ENCODE data around the gene UST. TPM values are rescaled to one million over a fixed set of nuclear protein-coding genes. Genes with fewer than 3 reads are reported as not detected.
A peak's percentile ranks its signal among the peaks of the same experiment; 100 is the strongest.

The UST gene
- total and polyA plus RNA-seq, 2 donors (not counting 1 experiment from before 2014, with no cell fraction given) = 7.3 to 16.9 TPM

- no peak overlapping the region for H3K9ac ChIP-seq (ENCODE audit: low read length)
- 97% methylated on average over 3 of the region's 3 CpGs for WGBS (ENCODE audit: insufficient coverage)
- POLR2A ChIA-PET = no interaction called here
- no peak for DNase-seq
- H3K4me2 ChIP-seq (replicated peaks; ENCODE audit: low read depth, low read length, poor library complexity, severe bottlenecking) = no peak overlapping the region
- no peaks in the 10 kb centered on the region for H3K79me2 ChIP-seq (ENCODE audit: control insufficient read depth, insufficient read depth, low read length)
- no peaks in the 10 kb centered on the region for H3K36me3 ChIP-seq (replicated peaks in 1 of 2; ENCODE audit: control extremely low read depth in 1 of 2, control insufficient read depth in 1 of 2, extremely low read depth in 1 of 2, insufficient read depth in 2 of 2, low read length in 1 of 2)
- no peaks in the 10 kb centered on the region for H3K27me3 ChIP-seq (replicated peaks in 1 of 4; ENCODE audit: control extremely low read depth in 1 of 4, control insufficient read depth in 3 of 4, insufficient read depth in 4 of 4, low read length in 3 of 4)
- H3K27me3 Mint-ChIP-seq = no peaks in the 10 kb centered on the region
- no peak overlapping the region for H3K27ac Mint-ChIP-seq
- intact Hi-C loops (cut with micrococcal nuclease) = no loop called here
- no peak for ATAC-seq (ENCODE audit: low read depth)
- H3K4me3 Mint-ChIP-seq = no peak overlapping the region
- CTCF ChIA-PET = interaction anchor here (0.6 kb wide), 1 partner anchor 569 kb away, joined by 4 read pairs; no protein-coding TSS in a partner anchor
- H3K9me3 Mint-ChIP-seq (ENCODE audit: insufficient read depth) = no peaks in the 10 kb centered on the region
- no peak for TF ChIP-seq CTCF (IDR thresholded peaks at IDR 0.05)
- no peak for TF ChIP-seq EZH2 (IDR thresholded peaks at IDR 0.05; ENCODE audit: borderline replicate concordance, insufficient read depth, low read depth, low read length, poor library complexity, severe bottlenecking)
- peaks cover 27% of the 10 kb centered on the region in 2 donors for H3K4me1 ChIP-seq (ENCODE audit: control insufficient read depth in 2 of 2, insufficient read depth in 2 of 2, low read length in 2 of 2)
- no peak overlapping the region for H3K4me3 ChIP-seq (ENCODE audit: control extremely low read depth in 1 of 5, extremely low read depth in 1 of 5, insufficient read depth in 1 of 5, low read depth in 2 of 5, low read length in 4 of 5)
- H3K4me1 Mint-ChIP-seq = peaks cover 34% of the 10 kb centered on the region
- H2AFZ ChIP-seq (ENCODE audit: insufficient read depth, low read depth, low read length, poor library complexity, severe bottlenecking) = no peak overlapping the region
- H3K27ac ChIP-seq (ENCODE audit: low read length in 2 of 2) = no peak overlapping the region
- H3K9me3 ChIP-seq (ENCODE audit: control extremely low read depth in 1 of 3, control insufficient read depth in 2 of 3, insufficient read depth in 1 of 3, low read length in 2 of 3) = peaks cover 0 to 3% (median 0%) of the 10 kb centered on the region in 3 donors
- H4K20me1 ChIP-seq (ENCODE audit: control insufficient read depth, insufficient read depth, low read length, poor library complexity, severe bottlenecking) = no peaks in the 10 kb centered on the region
These were observed 361.9 kb downstream of the UST start for GRCh38 chr6:149108749-149109100.

GRCh38 chr6:149109397-149110070 lies 362.7 kb downstream of the UST start:
- CTCF ChIA-PET = interaction anchor here (0.6 kb wide), 1 partner anchor 569 kb away, joined by 4 read pairs; no protein-coding TSS in a partner anchor
- Histone ChIP-seq H2AFZ (ENCODE audit: insufficient read depth, low read depth, low read length, poor library complexity, severe bottlenecking) (peak overlapping the region; percentile 5), H3K27ac (ENCODE audit: low read length in 2 of 2) (no peak overlapping the region), H4K20me1 (ENCODE audit: control insufficient read depth, insufficient read depth, low read length, poor library complexity, severe bottlenecking) (no peaks in the 10 kb centered on the region), H3K9ac (ENCODE audit: low read length) (no peak overlapping the region), H3K4me2 (replicated peaks; ENCODE audit: low read depth, low read length, poor library complexity, severe bottlenecking) (no peak overlapping the region), H3K27me3 (replicated peaks in 1 of 4; ENCODE audit: control extremely low read depth in 1 of 4, control insufficient read depth in 3 of 4, insufficient read depth in 4 of 4, low read length in 3 of 4) (no peaks in the 10 kb centered on the region), H3K36me3 (replicated peaks in 1 of 2; ENCODE audit: control extremely low read depth in 1 of 2, control insufficient read depth in 1 of 2, extremely low read depth in 1 of 2, insufficient read depth in 2 of 2, low read length in 1 of 2) (no peaks in the 10 kb centered on the region), H3K4me1 (ENCODE audit: control insufficient read depth in 2 of 2, insufficient read depth in 2 of 2, low read length in 2 of 2) (peaks cover 27% of the 10 kb centered on the region in 2 donors), H3K79me2 (ENCODE audit: control insufficient read depth, insufficient read depth, low read length) (no peaks in the 10 kb centered on the region), H3K9me3 (ENCODE audit: control extremely low read depth in 1 of 3, control insufficient read depth in 2 of 3, insufficient read depth in 1 of 3, low read length in 2 of 3) (peaks cover 0 to 3% (median 0%) of the 10 kb centered on the region in 3 donors), H3K4me3 (ENCODE audit: control extremely low read depth in 1 of 5, extremely low read depth in 1 of 5, insufficient read depth in 1 of 5, low read depth in 2 of 5, low read length in 4 of 5) (no peak overlapping the region)
- no peak overlapping the region for H3K4me3 Mint-ChIP-seq
- intact Hi-C loops (cut with micrococcal nuclease) = no loop called here
- DNase-seq (no peak), ATAC-seq (ENCODE audit: low read depth) (no peak)
- TF ChIP-seq EZH2 (IDR thresholded peaks at IDR 0.05; ENCODE audit: borderline replicate concordance, insufficient read depth, low read depth, low read length, poor library complexity, severe bottlenecking) = no peak
- no peak for TF ChIP-seq CTCF (IDR thresholded peaks at IDR 0.05)
- no peaks in the 10 kb centered on the region for H3K9me3 Mint-ChIP-seq (ENCODE audit: insufficient read depth)
- H3K4me1 Mint-ChIP-seq = peaks cover 37% of the 10 kb centered on the region
- 44% methylated on average over 3 of the region's 5 CpGs for WGBS (ENCODE audit: insufficient coverage)
- no peaks in the 10 kb centered on the region for H3K27me3 Mint-ChIP-seq
- POLR2A ChIA-PET = no interaction called here
- peak overlapping the region; percentile 12 for H3K27ac Mint-ChIP-seq
